Keratinocyte (primary cell): Measurements from ENCODE around the gene SLC35B4. TPM values are rescaled to one million over a fixed set of nuclear protein-coding genes. Genes with fewer than 3 reads are reported as not detected.

ENCODE experiments used
- DNase-seq: peaks from one replicate; pipeline ENCODE4 v3.0.0-alpha.2; 2011; ENCODE audit warnings: low read depth, missing footprints, low spot score
- FAIRE-seq: peaks from 2 replicates; lab custom pipeline; 2011; peaks lifted over from hg19 to GRCh38; lab: Jason Lieb, UNC
- H2AFZ ChIP-seq: 2 replicates; pipeline ENCODE4 v1.6.0; 2012; ENCODE audit warnings: low read length, control low read depth, inconsistent platforms; ENCODE audit not compliant: control insufficient read depth
- H3K27ac ChIP-seq: 2 replicates; pipeline ENCODE4 v1.5.1; 2011; ENCODE audit warnings: low read length; ENCODE audit not compliant: control insufficient read depth, insufficient read depth
- H3K27me3 ChIP-seq: 3 replicates; pipeline ENCODE4 v1.6.0; 2011; ENCODE audit warnings: low read length; ENCODE audit not compliant: control insufficient read depth, insufficient read depth; ENCODE audit errors: extremely low read depth
- H3K36me3 ChIP-seq, 2 experiments: 2 replicates in 1 of 2; 3 replicates in 1 of 2; pipeline ENCODE4 v1.5.1; 2011; ENCODE audit warnings: low read length in 2 of 2, mild to moderate bottlenecking in 1 of 2; ENCODE audit not compliant: control insufficient read depth in 2 of 2, insufficient read depth in 2 of 2; ENCODE audit errors: extremely low read depth in 1 of 2
- H3K4me1 ChIP-seq: 3 replicates; pipeline ENCODE4 v1.5.1; 2011; ENCODE audit warnings: low read length; ENCODE audit not compliant: control insufficient read depth, insufficient read depth; ENCODE audit errors: extremely low read depth
- H3K4me2 ChIP-seq: 3 replicates; pipeline ENCODE4 v1.6.0; 2011; ENCODE audit warnings: low read depth, low read length; ENCODE audit not compliant: control insufficient read depth, insufficient read depth; ENCODE audit errors: extremely low read depth
- H3K4me3 ChIP-seq, 3 experiments: fragments of 200-600 bp in 1 of 3; sonication (generic) in 1 of 3; 2 replicates in 2 of 3; 3 replicates in 1 of 3; pipeline ENCODE4 v1.5.1; 2011 to 2016; ENCODE audit warnings: low read length in 3 of 3, mild to moderate bottlenecking in 3 of 3, control low read depth in 2 of 3, inconsistent platforms in 1 of 3, low read depth in 1 of 3, mixed read lengths in 1 of 3, mixed run types in 1 of 3, moderate library complexity in 1 of 3; ENCODE audit not compliant: control insufficient read depth in 2 of 3, insufficient read depth in 2 of 3; ENCODE audit errors: extremely low read depth in 1 of 3
- H3K79me2 ChIP-seq: 2 replicates; pipeline ENCODE4 v1.6.0; 2012; ENCODE audit warnings: low read length; ENCODE audit not compliant: control insufficient read depth, insufficient read depth
- H3K9ac ChIP-seq: 3 replicates; pipeline ENCODE4 v1.6.0; 2011; ENCODE audit warnings: low read length; ENCODE audit not compliant: control insufficient read depth, insufficient read depth; ENCODE audit errors: extremely low read depth
- H3K9me1 ChIP-seq: 3 replicates; pipeline ENCODE4 v1.6.0; 2011; ENCODE audit warnings: low read length; ENCODE audit not compliant: control insufficient read depth, insufficient read depth; ENCODE audit errors: extremely low read depth
- H3K9me3 ChIP-seq: 2 replicates; pipeline ENCODE4 v1.5.1; 2012; ENCODE audit warnings: low read depth, low read length; ENCODE audit not compliant: control insufficient read depth
- H4K20me1 ChIP-seq: 3 replicates; pipeline ENCODE4 v1.6.0; 2011; ENCODE audit warnings: low read length; ENCODE audit not compliant: control insufficient read depth, insufficient read depth; ENCODE audit errors: extremely low read depth
- EZH2 ChIP-seq: IDR thresholded peaks from one replicate; pipeline ENCODE4 v1.6.1; 2012; ENCODE audit warnings: inconsistent platforms, mild to moderate bottlenecking, low read length, moderate library complexity
- dilution Hi-C: fragments of 300-500 bp; cut with MboI; formaldehyde crosslinking; loops from one replicate; pipeline ENCODE4 v1.7.0; 2020; ENCODE audit warnings: low sequenced_read_pairs; ENCODE audit not compliant: extremely low pct_ligation_motif_present
- polyA minus RNA-seq, 3 experiments: library from RNA; depleted of rRNA, polyadenylated mRNA; stranded (reverse); fragments of >200 nt; gene quantifications; 1 replicate in 1 of 3; 2 replicates in 1 of 3; 3 replicates in 1 of 3; pipeline ENCODE4 v1.2.3, GENCODE V29; 2011
- polyA plus RNA-seq, 5 experiments: library from polyadenylated mRNA; depleted of rRNA in 3 of 5; stranded (reverse) in 3 of 5; stranded (forward) in 1 of 5; unstranded in 1 of 5; fragments of >200 nt; gene quantifications; 1 replicate in 1 of 5; 2 replicates in 3 of 5; 3 replicates in 1 of 5; pipeline versions ENCODE4 v1.2.1 to v1.2.3, GENCODE V29; 2011 to 2012; ENCODE audit warnings: missing spikeins in 2 of 5, low read depth in 1 of 5, low replicate concordance in 1 of 5
- TF ChIP-seq, protein P1 (sequence below), 3 experiments: IDR thresholded peaks in 1 of 3; conservative IDR thresholded peaks in 1 of 3; optimal IDR thresholded peaks in 1 of 3; 2 replicates in 2 of 3; 3 replicates in 1 of 3; pipeline versions ENCODE3 to v1.5.1; 2011; ENCODE audit warnings: low read length in 3 of 3, mild to moderate bottlenecking in 3 of 3, moderate library complexity in 2 of 3, control low read depth in 1 of 3, inconsistent platforms in 1 of 3; ENCODE audit not compliant: insufficient read depth in 2 of 3; ENCODE audit errors: extremely low read depth in 1 of 3

Gene SLC35B4
- polyA plus RNA-seq: 12.1 to 18.6 TPM (median 16.0 TPM) in 3 replicates
- 0.62 TPM for polyA plus RNA-seq (2011; ENCODE audit: low read depth)
- 6.3 and 8.6 TPM in 2 replicates for polyA plus RNA-seq (2011; cell fraction: cytosol; rRNA removed)
- polyA plus RNA-seq (2011; cell fraction: nucleus; rRNA removed): 20.8 and 21.8 TPM in 2 replicates
- polyA plus RNA-seq (2012; ENCODE audit: low replicate concordance): 2.4 and 11.8 TPM in 2 replicates
- polyA minus RNA-seq: 17.0 to 33.5 TPM (median 26.4 TPM) in 3 replicates
- 15.7 TPM for polyA minus RNA-seq (2011; cell fraction: cytosol; rRNA and poly(A)+ RNA removed)
- polyA minus RNA-seq (2011; cell fraction: nucleus; rRNA and poly(A)+ RNA removed): 14.7 and 31.8 TPM in 2 replicates

- Histone ChIP-seq H3K4me1 (peaks cover 13% of the 10 kb centered on the region), H3K36me3 (no peaks in the 10 kb centered on the region), H3K4me2 (peak within 1 kb of the TSS; percentile 88), H2AFZ (peak within 1 kb of the TSS; percentile 94), H3K79me2 (peaks cover 9% of the 10 kb centered on the region), H3K27ac (peak within 1 kb of the TSS; percentile 55), H3K9ac (peak within 1 kb of the TSS; percentile 81), H3K9me1 (no peaks in the 10 kb centered on the region), H3K4me3 (peak within 1 kb of the TSS; percentile 57 to 95 (median 61)), H3K9me3 (no peaks in the 10 kb centered on the region), H4K20me1 (no peaks in the 10 kb centered on the region), H3K27me3 (no peaks in the 10 kb centered on the region)
- FAIRE-seq (peak; percentile 77), DNase-seq (peak; percentile 54)
- TF ChIP-seq, protein P1, sequence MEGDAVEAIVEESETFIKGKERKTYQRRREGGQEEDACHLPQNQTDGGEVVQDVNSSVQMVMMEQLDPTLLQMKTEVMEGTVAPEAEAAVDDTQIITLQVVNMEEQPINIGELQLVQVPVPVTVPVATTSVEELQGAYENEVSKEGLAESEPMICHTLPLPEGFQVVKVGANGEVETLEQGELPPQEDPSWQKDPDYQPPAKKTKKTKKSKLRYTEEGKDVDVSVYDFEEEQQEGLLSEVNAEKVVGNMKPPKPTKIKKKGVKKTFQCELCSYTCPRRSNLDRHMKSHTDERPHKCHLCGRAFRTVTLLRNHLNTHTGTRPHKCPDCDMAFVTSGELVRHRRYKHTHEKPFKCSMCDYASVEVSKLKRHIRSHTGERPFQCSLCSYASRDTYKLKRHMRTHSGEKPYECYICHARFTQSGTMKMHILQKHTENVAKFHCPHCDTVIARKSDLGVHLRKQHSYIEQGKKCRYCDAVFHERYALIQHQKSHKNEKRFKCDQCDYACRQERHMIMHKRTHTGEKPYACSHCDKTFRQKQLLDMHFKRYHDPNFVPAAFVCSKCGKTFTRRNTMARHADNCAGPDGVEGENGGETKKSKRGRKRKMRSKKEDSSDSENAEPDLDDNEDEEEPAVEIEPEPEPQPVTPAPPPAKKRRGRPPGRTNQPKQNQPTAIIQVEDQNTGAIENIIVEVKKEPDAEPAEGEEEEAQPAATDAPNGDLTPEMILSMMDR (optimal IDR thresholded peaks at IDR 0.05 in 1 of 3, IDR thresholded peaks at IDR 0.05 in 1 of 3, conservative IDR thresholded peaks at IDR 0.05 in 1 of 3; ENCODE audit: extremely low read depth in 1 of 3, insufficient read depth in 2 of 3, low read length in 3 of 3): peak in 2 of 3 experiments; percentile 23 to 32
- no peak for TF ChIP-seq EZH2
- dilution Hi-C loops: no loop called here
Observed at GRCh38 chr7:134316539-134317344, at the start of gene SLC35B4. Gene SLC35B4 (minus strand): TSS chr7:134316930. CDS start chr7:134316751, 179 bp downstream.

DNA sequence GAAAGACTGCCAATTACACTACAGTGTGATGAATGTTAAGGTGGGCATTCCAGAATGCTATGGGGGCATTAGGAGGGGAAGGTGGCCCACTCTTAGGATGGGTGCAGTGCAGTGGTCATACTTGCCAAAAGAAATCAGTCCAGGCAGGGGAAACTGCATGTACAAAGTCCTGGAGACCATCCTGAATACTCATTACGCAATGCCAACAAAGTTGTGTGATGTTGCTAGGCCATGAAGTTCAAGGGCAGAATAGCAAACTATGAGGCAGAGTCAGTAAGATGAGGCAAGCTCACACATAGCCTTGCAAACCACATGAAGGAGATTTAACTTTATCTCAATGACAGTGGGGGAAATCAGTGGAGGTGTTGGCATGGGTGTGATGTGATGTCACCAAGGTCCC lies 49.8 kb upstream of the SLC35B4 start:
- H3K4me1 ChIP-seq: peaks cover 5% of the 10 kb centered on the region
- no peaks in the 10 kb centered on the region for H3K36me3 ChIP-seq
- H3K9ac ChIP-seq: no peak overlapping the region
- no peak overlapping the region for H2AFZ ChIP-seq
- no peaks in the 10 kb centered on the region for H3K9me1 ChIP-seq
- no peak for DNase-seq
- no peak overlapping the region for H3K4me2 ChIP-seq
- H3K9me3 ChIP-seq: no peaks in the 10 kb centered on the region
- H4K20me1 ChIP-seq: no peaks in the 10 kb centered on the region
- no peak overlapping the region for H3K4me3 ChIP-seq
- dilution Hi-C loops: no loop called here
- no peak for TF ChIP-seq EZH2
- TF ChIP-seq, protein P1 (optimal IDR thresholded peaks at IDR 0.05 in 1 of 3, IDR thresholded peaks at IDR 0.05 in 1 of 3, conservative IDR thresholded peaks at IDR 0.05 in 1 of 3; ENCODE audit: extremely low read depth in 1 of 3, insufficient read depth in 2 of 3, low read length in 3 of 3): no peak
- no peaks in the 10 kb centered on the region for H3K27me3 ChIP-seq
- no peak for FAIRE-seq
- H3K79me2 ChIP-seq: no peaks in the 10 kb centered on the region
- H3K27ac ChIP-seq: no peak overlapping the region
